ENCODE measurements around the gene KIF22. TPM values are rescaled to one million over a fixed set of nuclear protein-coding genes. Genes with fewer than 3 reads are reported as not detected.

Gene KIF22
- total and polyA plus RNA-seq, 9 of the 15 experiments (the other 6 are each of a cell fraction or from before 2014, with no cell fraction given): 8.7 to 232 (median 131) TPM

- Histone ChIP-seq H3K79me2 (ENCODE audit: control insufficient read depth, insufficient read depth, low read length) (no peaks in the 10 kb centered on the region), H3K4me2 (ENCODE audit: insufficient read depth, low read length) (no peak overlapping the region), H3K36me3 (ENCODE audit: control insufficient read depth, insufficient read depth, low read length) (no peaks in the 10 kb centered on the region), H2AFZ (ENCODE audit: low read depth, low read length) (no peak overlapping the region), H3K4me3 (no peak overlapping the region), H3K27ac (ENCODE audit: extremely low read depth, low read depth, low read length) (no peak overlapping the region), H3K9me3 (replicated peaks; ENCODE audit: control insufficient read depth, insufficient read depth, low read depth, low read length) (no peaks in the 10 kb centered on the region), H3K27me3 (ENCODE audit: control insufficient read depth in 2 of 2, insufficient read depth in 2 of 2, low read length in 2 of 2) (0 out of 5 replicates have a peak, but pooled peaks cover 0 to 4% of the 10 kb centered on the region in 2 experiments), H3K9ac (ENCODE audit: insufficient read depth in 1 of 2, low read depth in 2 of 2, low read length in 2 of 2) (peak overlapping the region in 1 of 2 experiments; percentile 65; a peak in 2 of 4 replicates), H3K4me1 (replicated peaks in 1 of 2; ENCODE audit: control insufficient read depth in 2 of 2, insufficient read depth in 2 of 2, low read length in 2 of 2) (peaks cover 0 to 27% of the 10 kb centered on the region in 2 experiments; a peak in 2 of 5 replicates), H4K20me1 (replicated peaks; ENCODE audit: control insufficient read depth, insufficient read depth, low read length) (no peaks in the 10 kb centered on the region), H3K9me1 (ENCODE audit: control insufficient read depth, insufficient read depth, low read length) (no peaks in the 10 kb centered on the region)
- WGBS (ENCODE audit: insufficient coverage, low coverage, missing lambda C conversion rate): 45% methylated on average over 7 of the region's 10 CpGs
- ATAC-seq (no peak), FAIRE-seq (no peak), DNase-seq (ENCODE audit: extremely low read depth in 1 of 4, low spot score in 3 of 4) (no peak)
- ChIA-PET CTCF (ENCODE audit: low intra/inter-chr PET ratio) (no interaction called here), POLR2A (interaction anchor here (2.1 kb wide), 1 partner anchor 10 kb away, joined by 4 read pairs; no protein-coding TSS in a partner anchor)
- BruUV-seq (replicated peaks): no TSS peak
- intact Hi-C loops (cut with micrococcal nuclease) (no loop called here), in situ Hi-C loops (cut with MboI) (no loop called here)
- no peak for TF ChIP-seq ZNF449 (CRISPR knock-in tag; IDR thresholded peaks at IDR 0.05)
- no peak for TF ChIP-seq RCOR1 (IDR thresholded peaks at IDR 0.05; ENCODE audit: borderline replicate concordance in 1 of 2, low read depth in 2 of 2, low read length in 2 of 2)
- TF ChIP-seq SMAD3 (CRISPR knock-in tag; conservative IDR thresholded peaks at IDR 0.05): no peak
- no peak for TF ChIP-seq COPS2 (conservative IDR thresholded peaks at IDR 0.05)
- TF ChIP-seq ZNF140 (CRISPR knock-in tag; IDR thresholded peaks at IDR 0.05): no peak
- TF ChIP-seq ZNF347 (CRISPR knock-in tag; IDR thresholded peaks at IDR 0.05; ENCODE audit: low read depth): no peak
- no peak for TF ChIP-seq ZFP30 (CRISPR knock-in tag; IDR thresholded peaks at IDR 0.05; ENCODE audit: borderline replicate concordance)
- no peak for TF ChIP-seq WHSC1 (IDR thresholded peaks at IDR 0.05; ENCODE audit: low read length)
- TF ChIP-seq BACH1 (tag; IDR thresholded peaks at IDR 0.05): no peak
- TF ChIP-seq ELK3 (CRISPR knock-in tag; IDR thresholded peaks at IDR 0.05): no peak
- TF ChIP-seq NCOA4 (IDR thresholded peaks at IDR 0.05; ENCODE audit: partially characterized antibody): no peak
- no peak for TF ChIP-seq SIRT6 (IDR thresholded peaks at IDR 0.05; ENCODE audit: low read depth, low read length)
- no peak for TF ChIP-seq SFPQ (IDR thresholded peaks at IDR 0.05; ENCODE audit: low read depth, low read length)
Observed at GRCh38 chr16:29840240-29840639, 49.7 kb downstream of the KIF22 start.

Data from K562 (cell line).